Thymus (tissue), 11 donors: Measurements from ENCODE around the gene PLXNA1. TPM values are rescaled to one million over a fixed set of nuclear protein-coding genes. Genes with fewer than 3 reads are reported as not detected.

Source experiments
- DNase-seq, 9 donors: peaks; one replicate each; pipeline ENCODE4 v3.0.0-alpha.2; 2013; ENCODE audit warnings: low spot score in 9 of 9, low read depth in 6 of 9, missing footprints in 1 of 9
- H3K27ac ChIP-seq, 2 donors: one replicate each; pipeline ENCODE4 v1.5.1; 2013; ENCODE audit warnings: control low read depth in 1 of 2, low read depth in 1 of 2, low read length in 1 of 2, mild to moderate bottlenecking in 1 of 2, moderate library complexity in 1 of 2
- H3K27me3 ChIP-seq, 2 donors: one replicate each; pipeline ENCODE4 v1.5.1; 2013; ENCODE audit warnings: low read length in 1 of 2; ENCODE audit not compliant: control insufficient read depth in 2 of 2, insufficient read depth in 1 of 2
- H3K36me3 ChIP-seq, 2 donors: one replicate each; pipeline ENCODE4 v1.5.1; 2013; ENCODE audit warnings: low read length in 1 of 2, mild to moderate bottlenecking in 1 of 2, moderate library complexity in 1 of 2; ENCODE audit not compliant: control insufficient read depth in 2 of 2, insufficient read depth in 2 of 2
- H3K4me1 ChIP-seq, 2 donors: one replicate each; pipeline ENCODE4 v1.5.1; 2013; ENCODE audit warnings: low read length in 2 of 2; ENCODE audit not compliant: control insufficient read depth in 2 of 2, insufficient read depth in 2 of 2
- H3K4me3 ChIP-seq, 2 donors: one replicate each; pipeline ENCODE4 v1.5.1; 2013; ENCODE audit warnings: low read length in 2 of 2, control low read depth in 1 of 2, mild to moderate bottlenecking in 1 of 2
- H3K9me3 ChIP-seq, 2 donors: one replicate each; pipeline ENCODE4 v1.5.1; 2013; ENCODE audit warnings: low read length in 1 of 2, mild to moderate bottlenecking in 1 of 2; ENCODE audit not compliant: control insufficient read depth in 2 of 2, insufficient read depth in 1 of 2
- WGBS: extraction: QIAGEN DNeasy Blood & Tissue Kit; methylation state at CpG from one replicate; pipeline ENCODE4 v1.1.7; 2013; 5-methylcytosine and 5-hydroxymethylcytosine counted together
- polyA plus RNA-seq: library from polyadenylated mRNA; stranded (reverse); fragments of 200-250 nt; gene quantifications from one replicate; pipeline ENCODE4 v1.2.3, GENCODE V29; 2013
- total RNA-seq: library from RNA; stranded (reverse); fragments of 120-200 nt; gene quantifications from one replicate; pipeline ENCODE4 v1.2.4, GENCODE V29; 2013
- donor health status: healthy.

The PLXNA1 gene
- total and polyA plus RNA-seq, 2 donors, result 7.6 to 9.6 TPM

- H3K36me3 ChIP-seq, result peaks cover 4 to 5% of the 10 kb centered on the region in 2 donors
Measured at GRCh38 chr3:126989316-126990023, 6.6 kb downstream of the PLXNA1 start.

GRCh38 chr3:126990024-126990700, 7.2 kb downstream of the PLXNA1 start:
- DNase-seq, result no peak
- H3K4me1 ChIP-seq, result peaks cover 0 to 6% of the 10 kb centered on the region in 2 donors
- WGBS, result 94% methylated on average over 10 of the region's 10 CpGs

More at GRCh38 chr3:126989316-126990023, 6.6 kb downstream of the PLXNA1 start:
- Histone ChIP-seq H3K27me3 (peaks cover 4 to 8% of the 10 kb centered on the region in 2 donors), H3K9me3 (no peaks in the 10 kb centered on the region), H3K4me1 (peaks cover 0 to 3% of the 10 kb centered on the region in 2 donors), H3K4me3 (no peak overlapping the region), H3K27ac (no peak overlapping the region)
- DNase-seq, result no peak
- WGBS, result 97% methylated on average over 36 of the region's 36 CpGs

DNA sequence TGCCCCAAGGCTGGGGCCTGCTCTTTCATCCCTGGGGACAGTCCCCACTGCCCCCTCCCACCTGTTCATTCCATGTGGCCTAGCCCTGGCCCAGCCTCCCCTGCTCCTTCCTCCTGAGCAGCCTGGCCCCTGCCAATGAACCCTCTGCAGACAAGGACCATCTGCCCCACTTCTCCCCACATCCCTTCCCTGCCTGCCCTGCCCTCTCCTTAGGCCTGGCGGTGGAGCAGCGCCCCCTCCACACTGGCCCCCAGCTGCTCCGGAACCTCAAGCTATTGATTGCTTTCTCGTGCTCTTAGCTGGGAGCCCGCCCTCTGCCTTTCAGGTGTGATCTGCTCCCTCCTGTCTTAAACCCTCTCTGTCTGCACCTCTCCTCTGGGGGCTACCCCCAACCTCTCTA, 8.0 kb downstream of the PLXNA1 start:
- Histone ChIP-seq H3K9me3 (no peaks in the 10 kb centered on the region), H3K4me1 (peaks cover 0 to 6% of the 10 kb centered on the region in 2 donors), H3K27ac (no peak overlapping the region), H3K27me3 (no peaks in the 10 kb centered on the region), H3K36me3 (peaks cover 4 to 5% of the 10 kb centered on the region in 2 donors), H3K4me3 (no peak overlapping the region)
- no peak for DNase-seq
- WGBS, result 97% methylated on average over 5 of the region's 5 CpGs

More at GRCh38 chr3:126990024-126990700, 7.2 kb downstream of the PLXNA1 start:
- H3K36me3 ChIP-seq, result peaks cover 4 to 5% of the 10 kb centered on the region in 2 donors
- H3K27ac ChIP-seq, result no peak overlapping the region
- H3K4me3 ChIP-seq, result no peak overlapping the region
- peaks cover 0 to under 1% of the 10 kb centered on the region in 2 donors for H3K27me3 ChIP-seq
- H3K9me3 ChIP-seq, result no peaks in the 10 kb centered on the region

GRCh38 chr3:126991366-126992200, 8.7 kb downstream of the PLXNA1 start:
- WGBS, result 96% methylated on average over 24 of the region's 24 CpGs
- Histone ChIP-seq H3K27ac (no peak overlapping the region), H3K27me3 (no peaks in the 10 kb centered on the region), H3K9me3 (no peaks in the 10 kb centered on the region), H3K4me3 (no peak overlapping the region), H3K36me3 (peaks cover 4 to 8% of the 10 kb centered on the region in 2 donors), H3K4me1 (peaks cover 0 to 6% of the 10 kb centered on the region in 2 donors)
- no peak for DNase-seq

DNA sequence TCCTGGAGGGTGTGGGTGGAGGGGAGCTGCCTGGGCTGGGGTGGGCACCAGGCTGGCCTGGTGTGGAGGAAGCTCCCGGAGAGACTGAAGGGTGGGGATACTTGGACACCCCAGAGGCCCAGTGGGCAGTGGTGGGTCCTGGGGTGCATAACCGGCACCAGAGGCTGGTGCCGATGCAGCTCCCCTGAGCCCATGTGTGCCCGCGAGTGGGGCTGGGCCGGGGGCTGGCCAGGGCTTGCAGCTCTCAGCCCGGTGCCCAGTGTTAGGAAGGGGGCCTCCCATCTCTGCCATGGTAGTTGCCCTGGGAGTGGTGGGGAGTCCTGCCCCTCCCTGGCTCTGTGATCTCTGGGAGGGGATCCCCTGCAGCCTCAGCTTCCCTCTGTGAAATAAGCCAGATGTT, 9.3 kb downstream of the PLXNA1 start:
- H3K9me3 ChIP-seq, result no peaks in the 10 kb centered on the region
- H3K27me3 ChIP-seq, result no peaks in the 10 kb centered on the region
- 97% methylated on average over 7 of the region's 7 CpGs for WGBS
- H3K4me3 ChIP-seq, result no peak overlapping the region
- peaks cover 4 to 8% of the 10 kb centered on the region in 2 donors for H3K36me3 ChIP-seq
- H3K27ac ChIP-seq, result no peak overlapping the region
- H3K4me1 ChIP-seq, result peaks cover 0 to 6% of the 10 kb centered on the region in 2 donors
- DNase-seq, result no peak

GRCh38 chr3:126992776-126993175, 9.9 kb downstream of the PLXNA1 start:
- no peaks in the 10 kb centered on the region for H3K27me3 ChIP-seq
- 96% methylated on average over 8 of the region's 8 CpGs for WGBS
- DNase-seq, result no peak
- peaks cover 4 to 8% of the 10 kb centered on the region in 2 donors for H3K36me3 ChIP-seq
- H3K4me1 ChIP-seq, result peaks cover 0 to 6% of the 10 kb centered on the region in 2 donors
- no peaks in the 10 kb centered on the region for H3K9me3 ChIP-seq
- H3K4me3 ChIP-seq, result no peak overlapping the region
- no peak overlapping the region for H3K27ac ChIP-seq

- DNase-seq, result no peak
- 98% methylated on average over 9 of the region's 9 CpGs for WGBS
- H3K36me3 ChIP-seq, result peaks cover 4 to 8% of the 10 kb centered on the region in 2 donors
Measured at GRCh38 chr3:126993436-126993835, 10.5 kb downstream of the PLXNA1 start.

GRCh38 chr3:126994661-126995245, 11.8 kb downstream of the PLXNA1 start:
- H3K27me3 ChIP-seq, result no peaks in the 10 kb centered on the region
- H3K4me3 ChIP-seq, result no peak overlapping the region
- no peak overlapping the region for H3K27ac ChIP-seq
- peaks cover 0 to 20% of the 10 kb centered on the region in 2 donors for H3K4me1 ChIP-seq
- peaks cover 0 to 8% of the 10 kb centered on the region in 2 donors for H3K36me3 ChIP-seq
- WGBS, result 90% methylated on average over 10 of the region's 10 CpGs
- DNase-seq, result no peak
- no peaks in the 10 kb centered on the region for H3K9me3 ChIP-seq

More at GRCh38 chr3:126993436-126993835, 10.5 kb downstream of the PLXNA1 start:
- H3K27ac ChIP-seq, result no peak overlapping the region
- no peaks in the 10 kb centered on the region for H3K27me3 ChIP-seq
- H3K4me1 ChIP-seq, result peaks cover 0 to 13% of the 10 kb centered on the region in 2 donors
- H3K9me3 ChIP-seq, result no peaks in the 10 kb centered on the region
- no peak overlapping the region for H3K4me3 ChIP-seq
